A204.1 (cell line): ENCODE results near the gene ZNF841.
"Not testable (repeated sequence)": the region's sequence is repeated elsewhere in the genome, so short reads cannot be mapped to it uniquely, and the experiment has no call there.

Experiments
- FAIRE-seq: peaks from 2 replicates; lab custom pipeline; 2012; peaks lifted over from hg19 to GRCh38; lab: Jason Lieb, UNC

The ZNF841 gene

GRCh38 chr19:52066258-52066863 lies 29.2 kb downstream of the ZNF841 start:
- no peak for FAIRE-seq

GRCh38 chr19:52065399-52065798 lies 30.2 kb downstream of the ZNF841 start:
- FAIRE-seq, result no peak

- not testable (repeated sequence) for FAIRE-seq
Measured at GRCh38 chr19:52056480-52056879, 39.1 kb downstream of the ZNF841 start.

- FAIRE-seq, result not testable (repeated sequence)
Measured at GRCh38 chr19:52051736-52052135, 43.8 kb downstream of the ZNF841 start.

GRCh38 chr19:52048555-52049501 lies 46.7 kb downstream of the ZNF841 start, which contains the start of gene ZNF432:
TSS of gene ZNF432 (minus strand) at chr19:52048838. CDS start at chr19:52046868, 1,970 bp downstream.
- peak; percentile 78 for FAIRE-seq

GRCh38 chr19:52039169-52039568 lies 56.4 kb downstream of the ZNF841 start:
- no peak for FAIRE-seq

- no peak for FAIRE-seq
Measured at GRCh38 chr19:52034051-52034728, 61.4 kb downstream of the ZNF841 start.

- FAIRE-seq, result no peak
Measured at GRCh38 chr19:52028780-52029123, 66.8 kb downstream of the ZNF841 start.

- peak; percentile 27 for FAIRE-seq
Measured at GRCh38 chr19:52028027-52028779, 67.4 kb downstream of the ZNF841 start, which contains the start of gene ZNF614. TSS of gene ZNF614 (minus strand) at chr19:52028379. CDS start at chr19:52025745, 2,634 bp downstream.

GRCh38 chr19:52026255-52026990 lies 69.1 kb downstream of the ZNF841 start:
- not testable (repeated sequence) for FAIRE-seq

GRCh38 chr19:52024478-52024877 lies 71.1 kb downstream of the ZNF841 start:
- FAIRE-seq, result not testable (repeated sequence)

GRCh38 chr19:52022193-52022592 lies 73.4 kb downstream of the ZNF841 start:
- FAIRE-seq, result no peak

- FAIRE-seq, result no peak
Measured at GRCh38 chr19:52020506-52020905, 75.1 kb downstream of the ZNF841 start.
